GM21423 (cell line): ENCODE data around the gene DIS3L2.
A peak's percentile ranks its signal among the peaks of the same experiment; 100 is the strongest.
"Not testable (repeated sequence)": the region's sequence is repeated elsewhere in the genome, so short reads cannot be mapped to it uniquely, and the experiment has no call there.

Experiments
- ATAC-seq: cut with Tn5 transposase; IDR thresholded peaks from one replicate; pipeline ENCODE4 v1.9.1; 2021; ENCODE audit warnings: mild to moderate bottlenecking, moderate library complexity; ENCODE audit not compliant: unreplicated experiment

DIS3L2 gene

DNA sequence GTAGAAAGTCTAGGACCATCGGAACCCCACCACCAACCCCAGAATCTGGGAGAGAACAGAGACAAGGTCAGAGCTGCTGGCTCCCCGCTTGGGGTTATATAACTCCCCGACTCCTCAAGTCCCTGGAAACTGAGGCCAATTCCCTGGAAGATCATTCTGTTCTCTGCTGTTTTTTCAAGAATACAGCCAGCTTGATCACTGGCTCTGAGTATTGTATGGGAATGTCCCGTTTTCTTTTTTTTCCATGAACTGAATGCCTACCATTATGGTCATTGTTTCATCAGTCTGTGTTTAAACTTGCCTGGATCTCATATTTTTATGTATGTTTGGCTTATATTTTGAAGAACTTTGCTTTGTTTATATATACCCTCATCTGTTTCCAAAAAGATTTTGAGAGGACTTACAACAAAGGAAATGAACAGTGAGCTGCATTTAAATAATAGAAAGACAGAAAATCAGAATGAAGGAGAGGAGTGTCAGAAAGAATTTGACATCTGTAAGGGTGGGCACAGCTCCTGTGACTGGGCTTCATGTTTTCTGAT, 327.0 kb downstream of the DIS3L2 start:
- no peak for ATAC-seq

DNA sequence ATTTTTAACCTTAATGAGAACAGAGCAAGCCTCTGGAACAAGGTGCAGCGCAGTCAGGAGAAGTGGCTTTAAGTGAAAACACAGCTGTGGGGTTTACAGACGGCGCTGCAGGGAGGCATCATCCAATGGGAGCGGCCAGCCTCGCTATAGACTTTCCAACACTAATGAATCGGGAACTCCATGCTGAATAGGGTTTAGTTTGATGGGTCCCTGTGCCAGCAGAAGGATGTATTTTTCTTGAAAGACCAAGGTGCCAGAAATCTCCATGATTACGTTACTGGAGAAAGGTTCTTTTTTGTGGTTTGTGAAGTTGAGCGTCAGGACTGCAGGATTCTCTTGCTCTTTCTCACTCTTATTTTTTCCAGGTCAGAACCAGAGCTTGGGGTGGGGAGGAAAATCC, 329.2 kb downstream of the DIS3L2 start:
- no peak for ATAC-seq

GRCh38 chr2:232291343-232291742, 329.8 kb downstream of the DIS3L2 start:
- no peak for ATAC-seq

GRCh38 chr2:232292395-232293154, 331.1 kb downstream of the DIS3L2 start:
- ATAC-seq, result peak; percentile 49

DNA sequence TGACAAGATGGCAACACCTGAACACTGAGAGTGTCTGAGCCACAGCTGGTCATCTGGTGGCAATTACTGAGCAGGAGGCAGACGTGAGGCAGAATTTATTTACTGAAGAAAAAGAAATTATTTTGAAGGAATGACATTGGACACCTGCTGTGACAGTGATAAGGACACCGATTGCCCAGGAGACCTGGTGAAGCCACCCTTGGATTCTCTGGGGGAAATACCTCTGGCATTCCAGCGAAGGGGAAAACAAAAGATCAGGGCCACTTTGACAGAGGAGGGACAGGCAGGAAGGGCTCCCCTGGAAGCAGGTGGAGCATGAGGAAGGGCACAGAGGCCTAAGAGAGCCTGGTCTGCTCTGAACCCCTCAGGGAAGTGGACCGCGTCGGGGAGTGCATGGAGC, 331.7 kb downstream of the DIS3L2 start:
- no peak for ATAC-seq

DNA sequence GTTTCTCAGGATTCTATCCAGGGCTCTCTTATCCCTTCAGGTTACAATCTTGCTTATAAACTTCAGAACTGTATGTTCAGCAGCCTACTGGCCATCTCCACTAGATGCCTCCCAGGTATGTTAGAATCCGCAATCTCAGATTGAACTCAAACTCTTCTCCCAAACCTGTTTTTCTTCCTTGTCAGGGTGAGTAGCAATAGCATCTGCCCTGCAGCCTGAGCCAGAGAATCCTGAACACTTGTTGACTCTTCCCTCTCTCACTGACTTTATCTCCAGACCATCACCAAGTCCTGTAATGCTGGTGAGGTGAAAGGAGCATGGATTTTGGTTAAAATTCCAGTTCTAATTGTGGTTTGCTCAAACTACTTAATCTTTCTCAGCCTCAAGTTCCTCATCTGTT, 334.5 kb downstream of the DIS3L2 start:
- ATAC-seq, result no peak

DNA sequence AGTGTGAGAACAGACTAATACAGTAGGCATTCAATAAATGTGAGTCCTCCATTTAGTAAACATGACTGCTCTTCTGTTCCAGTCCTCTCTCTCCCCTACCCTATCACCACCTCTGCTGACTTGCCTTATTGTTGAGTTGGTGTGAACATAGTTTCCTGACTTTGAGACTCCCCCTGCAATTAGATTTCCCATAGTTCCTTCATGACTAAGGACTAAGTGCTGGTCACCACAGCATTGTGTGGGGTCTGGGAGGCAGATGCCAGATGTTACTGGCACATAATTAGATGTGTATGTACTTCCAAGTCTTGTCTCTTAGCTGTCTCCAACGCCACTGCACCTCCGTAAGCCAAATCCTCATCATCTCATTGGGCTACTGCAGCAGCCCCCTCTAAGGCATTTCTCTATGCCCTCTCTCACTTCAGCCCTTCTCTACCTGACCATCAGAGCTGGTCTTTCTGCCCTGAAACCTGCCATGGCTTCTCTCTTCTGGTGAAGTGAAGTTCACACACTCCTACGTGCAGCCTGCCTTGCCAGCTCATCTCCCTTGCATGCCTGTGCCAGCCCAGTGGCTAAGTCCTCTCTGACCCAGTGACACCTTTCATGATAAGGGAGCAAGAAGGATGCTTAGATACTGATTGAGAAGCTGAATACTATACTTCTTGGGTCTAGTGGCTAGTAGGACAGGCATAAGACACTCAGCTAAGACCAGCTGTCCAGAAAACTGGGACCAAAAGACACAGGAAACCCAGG, 335.4 kb downstream of the DIS3L2 start:
- no peak for ATAC-seq

GRCh38 chr2:232299084-232299483, 337.6 kb downstream of the DIS3L2 start:
- no peak for ATAC-seq

DNA sequence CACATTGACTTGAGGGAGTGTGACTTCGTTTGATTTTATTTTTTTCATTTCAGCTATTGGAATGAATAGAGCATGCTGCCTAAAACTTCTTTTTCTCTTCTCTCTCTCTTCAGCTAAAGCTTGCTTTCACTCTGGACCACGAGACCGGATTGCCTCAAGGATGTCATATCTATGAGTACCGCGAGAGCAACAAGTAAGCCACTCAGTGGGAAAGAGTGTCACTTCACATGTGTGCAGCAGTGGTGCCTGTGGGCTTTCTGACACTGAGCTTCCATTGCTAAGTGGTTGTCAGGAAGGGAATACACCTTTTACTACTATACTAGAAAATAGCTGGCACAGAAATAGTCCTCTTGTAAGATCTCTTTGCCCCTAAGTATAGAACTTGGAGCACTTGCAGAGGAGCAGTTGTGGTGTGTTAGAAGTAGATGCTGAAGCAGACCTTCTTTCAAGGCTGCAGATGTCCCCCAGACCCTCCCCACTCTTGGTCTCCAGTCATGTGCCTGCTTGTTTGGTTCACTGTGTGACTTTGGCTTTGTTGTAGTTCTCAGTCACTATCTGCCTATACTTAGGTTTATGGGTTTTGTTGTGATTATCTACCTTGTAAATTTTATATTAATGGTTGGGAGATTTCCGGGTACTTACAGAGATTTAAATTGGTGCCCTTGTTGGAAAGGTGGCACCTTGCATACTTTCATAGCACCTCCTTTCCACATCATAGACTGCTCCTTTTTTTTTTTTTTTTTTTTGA, 338.6 kb downstream of the DIS3L2 start:
- no peak for ATAC-seq

GRCh38 chr2:232300894-232301387, 339.4 kb downstream of the DIS3L2 start:
- no peak for ATAC-seq

GRCh38 chr2:232304236-232304635, 342.7 kb downstream of the DIS3L2 start:
- no peak for ATAC-seq

DNA sequence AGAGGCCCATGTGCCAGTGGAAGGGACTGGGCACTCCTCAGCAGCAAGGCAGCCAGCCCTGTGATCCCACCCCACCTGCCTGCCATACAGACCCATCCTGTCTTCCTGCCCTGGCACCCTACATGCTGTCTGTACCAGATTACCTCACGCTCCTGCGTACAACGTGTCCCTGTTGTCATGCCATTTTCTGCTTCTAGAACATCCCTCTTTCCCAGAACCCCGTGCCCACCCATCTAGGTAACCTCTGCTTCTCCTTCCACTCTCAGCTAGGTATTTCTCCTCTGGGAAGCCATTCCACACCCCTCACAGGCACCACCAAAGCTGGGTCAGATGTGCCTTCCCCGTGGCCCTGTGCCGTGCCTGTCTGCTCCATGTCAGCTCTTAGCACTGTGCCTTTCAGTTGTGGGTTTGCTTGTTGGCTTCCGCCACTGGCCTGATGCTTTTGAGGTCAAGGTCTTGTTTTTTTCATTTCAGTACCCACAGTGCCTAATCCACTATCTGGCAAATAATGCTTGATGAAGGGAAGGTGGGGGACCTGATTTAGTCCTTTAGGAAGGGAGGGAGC, 345.3 kb downstream of the DIS3L2 start:
- no peak for ATAC-seq

DNA sequence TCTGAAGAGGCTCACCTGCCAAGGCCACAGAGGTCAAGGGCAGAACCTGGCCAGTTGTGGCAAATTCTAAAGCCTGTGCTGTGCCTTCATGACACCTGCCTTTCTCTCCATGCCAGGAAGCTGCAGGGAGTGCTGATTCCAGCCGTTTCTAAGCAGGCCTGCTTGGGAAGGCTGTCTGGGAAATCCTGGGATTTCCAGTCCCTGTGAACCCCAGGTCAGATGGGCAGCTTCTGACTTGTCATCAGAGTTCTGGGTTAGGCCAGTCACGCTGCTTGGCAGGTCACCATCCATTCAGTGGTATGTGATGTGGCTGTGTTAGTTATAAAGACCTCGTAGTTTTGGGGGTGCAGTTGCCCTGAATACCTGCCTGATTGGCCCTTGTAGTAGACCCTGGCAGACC, 346.3 kb downstream of the DIS3L2 start:
- no peak for ATAC-seq

DNA sequence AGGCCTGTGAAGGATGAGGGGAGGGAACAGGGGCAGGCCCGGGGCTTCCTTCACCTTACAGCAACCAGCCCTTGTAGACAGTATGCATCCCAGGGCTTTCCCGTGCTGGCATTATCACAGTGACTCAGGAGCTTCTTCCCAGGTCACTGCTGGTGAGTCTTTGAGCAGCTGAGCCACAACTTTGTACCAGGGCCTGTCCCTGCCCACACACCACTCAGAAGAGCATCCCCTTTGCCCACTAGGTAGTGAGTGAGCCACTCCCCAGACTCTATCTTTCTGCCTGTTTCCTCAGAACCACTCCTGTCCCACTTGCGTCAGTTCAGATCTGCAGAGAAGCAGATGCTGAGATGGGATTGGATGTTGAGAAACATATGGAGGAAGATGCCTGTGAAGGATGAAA, 347.5 kb downstream of the DIS3L2 start:
- ATAC-seq, result no peak

GRCh38 chr2:232309592-232309991, 348.1 kb downstream of the DIS3L2 start:
- ATAC-seq, result no peak

- ATAC-seq, result no peak
These were observed 348.6 kb downstream of the DIS3L2 start for GRCh38 chr2:232310121-232310520.

GRCh38 chr2:232310696-232311095, 349.2 kb downstream of the DIS3L2 start:
- ATAC-seq, result no peak

GRCh38 chr2:232313645-232314044, 352.1 kb downstream of the DIS3L2 start:
- ATAC-seq, result not testable (repeated sequence)

DNA sequence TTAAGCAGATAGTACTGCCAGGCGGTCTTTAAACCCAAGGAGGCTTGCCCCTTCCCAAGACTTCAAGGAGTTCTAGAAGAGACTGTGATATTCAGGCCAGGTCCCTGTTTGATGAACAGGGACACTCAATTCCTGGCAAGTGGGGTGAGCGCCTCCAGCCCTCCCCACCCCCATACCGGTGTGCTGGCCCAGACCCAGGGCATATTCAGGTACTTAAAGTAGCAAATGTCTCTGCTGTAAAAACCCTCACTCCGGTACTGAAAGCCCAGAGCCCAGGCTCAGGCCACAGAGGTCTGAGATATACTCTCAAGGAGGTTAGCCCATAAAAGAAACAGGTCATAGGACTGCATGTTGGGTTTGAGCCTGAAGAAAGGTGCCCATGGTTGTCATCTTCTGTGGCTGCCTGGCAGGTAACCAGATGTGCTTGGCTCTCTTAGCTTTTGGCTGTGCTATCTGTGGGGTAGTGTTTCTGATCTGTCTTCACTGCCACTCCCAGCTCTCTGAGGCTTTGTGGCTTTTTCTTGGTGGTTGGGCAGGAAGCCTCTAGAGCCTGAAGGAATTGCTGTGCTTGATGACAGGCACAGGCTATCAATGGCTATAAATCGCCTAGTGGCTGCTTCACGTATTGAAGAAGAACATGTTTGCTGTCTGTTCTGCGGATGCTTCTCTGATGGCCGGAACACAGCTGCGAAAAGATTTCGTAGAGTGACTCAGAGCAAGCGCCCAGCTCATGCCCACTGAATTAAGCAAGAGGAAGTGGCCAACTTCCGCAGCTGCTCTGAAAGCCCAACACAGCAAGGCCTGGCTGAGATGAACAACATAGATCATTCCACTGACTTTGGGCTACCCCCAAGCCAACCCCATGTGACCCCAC, 353.8 kb downstream of the DIS3L2 start:
- peak; percentile 86 for ATAC-seq

DNA sequence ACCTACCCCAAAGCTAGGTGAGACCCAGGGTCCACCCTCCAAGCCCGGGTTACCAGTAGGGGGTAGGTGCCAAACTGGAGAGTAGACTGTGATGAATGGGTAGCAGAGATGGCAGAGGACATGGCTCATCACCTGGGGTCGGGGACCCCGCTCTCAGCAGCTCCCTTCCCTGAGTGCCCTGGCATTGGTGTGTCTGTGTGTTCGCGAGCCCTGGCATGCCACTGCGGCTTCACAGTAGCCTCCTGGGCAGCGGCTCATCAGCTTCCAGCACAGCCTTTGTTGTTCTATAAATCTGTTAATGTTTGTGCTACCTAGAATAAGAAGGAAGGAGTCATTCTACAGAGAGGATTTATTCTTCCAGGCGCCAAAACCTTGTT, 354.4 kb downstream of the DIS3L2 start:
- no peak for ATAC-seq
